GM21528 (cell line): ENCODE data around the gene RYR3.
"Not testable (repeated sequence)": the region's sequence is repeated elsewhere in the genome, so short reads cannot be mapped to it uniquely, and the experiment has no call there.

Experiments
- ATAC-seq: cut with Tn5 transposase; IDR thresholded peaks from one replicate; pipeline ENCODE4 v1.9.1; 2021; ENCODE audit warnings: mild to moderate bottlenecking, moderate library complexity; ENCODE audit not compliant: unreplicated experiment, low FRiP score

RYR3 gene

DNA sequence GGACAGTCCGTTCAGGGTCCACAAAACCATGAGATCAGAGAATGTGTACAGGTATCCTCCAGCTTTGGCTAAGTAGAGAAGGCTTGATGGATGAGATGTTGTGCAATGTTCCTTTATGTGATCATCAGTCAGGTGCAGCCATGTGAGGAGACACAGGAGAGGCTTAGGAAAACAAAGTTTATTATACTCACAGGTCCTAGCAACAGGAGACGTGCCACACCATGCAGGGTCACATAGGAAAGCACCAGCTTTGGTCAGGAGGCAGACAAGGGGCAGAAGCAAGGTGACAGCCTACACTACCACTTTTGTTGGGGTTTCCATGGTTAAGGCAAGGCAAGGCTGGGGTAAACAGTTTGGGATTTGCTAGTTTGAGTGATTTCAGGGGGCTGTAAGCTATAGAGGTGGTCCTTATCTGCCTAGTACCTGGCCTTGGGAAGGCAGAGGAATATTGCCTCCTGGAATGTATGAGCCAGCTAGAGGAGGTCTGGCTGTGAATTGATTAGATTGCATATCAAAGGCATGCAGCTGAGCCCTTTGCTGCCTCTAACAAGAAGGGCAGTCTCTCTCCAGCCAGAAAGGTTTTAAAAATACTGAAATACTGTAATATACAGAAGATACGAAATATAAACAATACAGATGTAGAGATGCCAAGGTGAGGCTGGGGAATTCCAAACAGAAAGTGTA, 248.6 kb downstream of the RYR3 start:
- no peak for ATAC-seq

DNA sequence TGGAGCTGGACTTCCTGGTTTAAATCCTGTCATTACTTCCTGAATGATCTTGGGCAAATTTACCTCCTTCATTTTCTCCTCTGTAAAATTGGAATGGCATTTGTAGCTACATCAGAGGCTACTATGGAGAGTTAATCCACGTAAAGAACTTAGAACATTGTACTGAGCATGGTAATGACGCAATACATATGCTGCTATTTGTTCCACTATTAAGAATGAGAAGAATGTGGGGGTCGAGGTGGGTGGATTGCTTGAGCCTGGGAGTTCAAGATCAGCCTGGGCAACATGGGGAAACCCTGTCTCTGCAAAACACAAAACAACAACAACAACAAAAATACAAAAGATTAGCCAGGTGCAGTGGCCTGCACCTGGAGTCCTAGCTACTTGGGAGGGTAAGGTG, 250.6 kb downstream of the RYR3 start:
- ATAC-seq, result no peak

DNA sequence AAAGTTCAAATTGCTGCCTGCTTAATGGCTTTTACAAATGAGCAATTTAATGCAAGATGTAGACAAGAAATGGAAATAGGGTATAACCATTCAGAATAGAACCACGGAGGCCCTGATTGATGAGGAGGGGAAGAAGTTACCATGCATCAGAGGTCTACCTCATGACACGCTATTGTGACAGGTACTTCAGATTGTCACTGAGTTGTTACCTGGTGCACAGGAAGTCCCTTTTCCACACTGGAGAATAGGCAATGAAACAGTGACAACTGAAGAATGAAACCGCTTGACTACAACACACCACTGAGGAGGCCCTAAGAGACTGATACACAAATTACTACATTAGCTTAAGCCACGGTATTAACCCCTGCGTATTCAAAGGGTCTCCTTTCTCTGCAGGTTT, 251.2 kb downstream of the RYR3 start:
- ATAC-seq, result no peak

DNA sequence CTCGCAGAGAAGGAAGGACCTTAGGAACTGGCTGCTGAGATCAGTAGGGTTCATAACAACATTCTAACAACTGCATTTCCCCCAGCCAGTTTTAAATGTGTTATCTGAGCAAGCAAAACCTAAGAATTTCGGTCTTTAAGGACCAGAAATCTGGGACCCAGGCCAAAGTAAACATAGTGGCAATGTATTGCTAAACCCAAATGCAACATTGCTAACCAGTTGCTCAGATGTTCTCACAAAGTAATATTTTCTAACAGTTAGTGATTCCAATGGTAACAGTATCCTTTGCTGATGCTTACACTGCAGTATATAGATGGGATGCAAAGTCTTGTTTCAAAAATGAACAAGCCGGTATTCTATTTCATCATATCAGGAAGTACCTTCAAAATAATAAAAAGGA, 254.3 kb downstream of the RYR3 start:
- ATAC-seq, result no peak

DNA sequence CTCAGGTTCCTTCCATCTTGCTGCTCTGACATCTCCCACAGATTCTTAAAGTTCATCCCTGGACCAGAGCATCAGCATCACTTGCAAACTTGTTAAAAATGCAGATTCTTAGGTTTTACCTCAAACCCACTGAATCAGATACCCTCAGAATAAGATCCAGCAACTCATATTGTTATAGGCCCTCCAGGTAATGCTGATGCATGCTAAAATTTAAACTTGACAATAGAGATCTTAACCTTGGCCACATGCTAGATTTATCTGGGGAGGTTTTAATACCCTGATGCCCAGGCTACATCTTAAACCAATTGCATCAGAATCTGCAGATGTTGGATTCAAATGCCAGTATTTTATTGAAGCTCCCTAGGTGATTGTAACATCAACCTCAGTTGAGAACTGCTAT, 256.9 kb downstream of the RYR3 start:
- ATAC-seq, result no peak

DNA sequence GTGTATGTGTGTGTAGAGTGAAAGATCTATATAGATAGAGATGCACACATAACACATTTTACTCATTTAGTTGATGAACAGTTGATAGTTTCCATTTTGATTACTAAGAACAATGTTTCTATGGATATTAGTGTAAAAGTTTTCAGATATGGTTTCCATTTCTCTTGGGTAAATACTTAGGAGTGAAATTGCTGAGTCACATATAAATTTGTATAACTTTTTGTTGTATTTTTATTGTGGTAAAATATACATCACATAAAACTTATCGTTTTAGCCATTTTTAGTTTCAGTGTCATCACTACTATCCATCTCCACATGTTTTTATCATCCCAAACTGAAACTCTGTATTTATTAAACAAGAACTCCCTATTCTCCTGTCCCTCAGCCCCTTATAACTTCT, 258.3 kb downstream of the RYR3 start:
- ATAC-seq, result no peak

DNA sequence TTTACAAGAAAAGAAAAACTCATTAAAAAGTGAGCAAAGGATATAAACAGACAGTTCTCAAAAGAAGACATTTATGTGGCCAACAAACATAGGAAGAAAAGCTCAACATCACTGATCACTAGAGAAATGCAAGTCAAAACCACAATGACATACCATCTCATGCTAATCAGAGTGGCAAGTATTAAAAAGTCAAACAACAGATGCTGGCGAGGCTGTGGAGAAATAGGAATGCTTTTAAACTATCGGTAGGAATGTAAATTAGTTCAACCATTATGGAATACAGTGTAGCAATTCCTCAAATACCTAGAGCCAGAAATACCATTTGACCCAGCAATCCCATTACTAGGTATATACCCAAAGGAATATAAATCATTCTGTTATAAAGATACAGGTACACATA, 267.1 kb downstream of the RYR3 start:
- ATAC-seq, result not testable (repeated sequence)

DNA sequence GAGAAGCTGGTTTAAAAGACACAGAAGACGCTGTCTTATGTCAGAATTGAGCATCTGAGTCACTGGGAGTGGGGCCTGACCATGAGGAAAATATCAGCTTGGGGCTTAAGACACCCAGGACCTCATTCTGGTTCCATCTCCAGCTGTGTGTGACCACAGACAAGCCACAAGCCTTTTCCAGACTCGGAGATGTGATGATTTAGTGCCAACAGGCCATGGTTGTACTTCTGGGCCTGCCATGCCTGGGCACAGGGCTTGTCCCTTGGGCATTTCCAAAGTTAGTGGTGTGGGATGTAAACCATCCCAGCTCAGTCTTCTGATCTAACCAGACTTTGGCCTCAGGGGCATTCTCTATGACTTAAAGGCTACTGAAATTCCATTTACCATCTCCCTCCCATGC, 269.8 kb downstream of the RYR3 start:
- ATAC-seq, result no peak

DNA sequence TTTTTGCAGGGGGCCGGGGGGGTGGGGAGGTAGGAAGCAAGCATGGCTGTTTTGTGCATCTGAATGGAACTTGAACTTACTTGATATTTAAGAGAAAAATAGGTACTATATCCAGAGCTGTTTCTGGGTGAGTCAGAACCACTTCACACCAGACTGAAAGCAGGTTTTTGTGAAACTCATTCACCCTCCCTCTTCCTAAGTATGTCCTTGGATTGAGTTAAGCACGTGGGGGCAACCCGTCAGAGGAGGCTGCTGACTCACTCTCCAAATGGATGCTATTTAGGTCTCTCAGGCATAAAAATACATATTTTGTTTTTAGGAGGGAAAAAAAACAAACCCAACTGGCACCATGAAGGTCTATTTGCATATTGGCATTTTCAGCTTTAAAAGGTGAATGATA, 270.3 kb downstream of the RYR3 start:
- no peak for ATAC-seq

DNA sequence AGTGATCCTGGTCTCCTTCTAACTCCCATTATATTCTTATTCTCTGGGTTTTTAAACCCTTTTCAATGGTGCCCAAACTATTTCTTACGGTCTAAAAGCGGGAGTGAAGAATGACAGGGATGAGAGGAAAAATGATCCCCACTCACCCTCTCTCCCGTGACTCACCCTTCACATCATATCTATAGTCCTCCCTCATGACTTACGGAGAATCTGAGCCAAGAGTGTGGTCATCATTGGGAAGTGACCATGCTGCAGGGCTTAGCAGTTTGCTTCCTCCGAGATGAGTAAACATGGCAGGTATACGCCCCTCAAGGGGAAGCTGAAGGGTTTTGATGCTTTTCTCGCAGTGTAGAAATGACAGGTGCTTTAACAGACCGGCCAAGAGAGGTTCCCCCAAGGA, 274.0 kb downstream of the RYR3 start:
- no peak for ATAC-seq

DNA sequence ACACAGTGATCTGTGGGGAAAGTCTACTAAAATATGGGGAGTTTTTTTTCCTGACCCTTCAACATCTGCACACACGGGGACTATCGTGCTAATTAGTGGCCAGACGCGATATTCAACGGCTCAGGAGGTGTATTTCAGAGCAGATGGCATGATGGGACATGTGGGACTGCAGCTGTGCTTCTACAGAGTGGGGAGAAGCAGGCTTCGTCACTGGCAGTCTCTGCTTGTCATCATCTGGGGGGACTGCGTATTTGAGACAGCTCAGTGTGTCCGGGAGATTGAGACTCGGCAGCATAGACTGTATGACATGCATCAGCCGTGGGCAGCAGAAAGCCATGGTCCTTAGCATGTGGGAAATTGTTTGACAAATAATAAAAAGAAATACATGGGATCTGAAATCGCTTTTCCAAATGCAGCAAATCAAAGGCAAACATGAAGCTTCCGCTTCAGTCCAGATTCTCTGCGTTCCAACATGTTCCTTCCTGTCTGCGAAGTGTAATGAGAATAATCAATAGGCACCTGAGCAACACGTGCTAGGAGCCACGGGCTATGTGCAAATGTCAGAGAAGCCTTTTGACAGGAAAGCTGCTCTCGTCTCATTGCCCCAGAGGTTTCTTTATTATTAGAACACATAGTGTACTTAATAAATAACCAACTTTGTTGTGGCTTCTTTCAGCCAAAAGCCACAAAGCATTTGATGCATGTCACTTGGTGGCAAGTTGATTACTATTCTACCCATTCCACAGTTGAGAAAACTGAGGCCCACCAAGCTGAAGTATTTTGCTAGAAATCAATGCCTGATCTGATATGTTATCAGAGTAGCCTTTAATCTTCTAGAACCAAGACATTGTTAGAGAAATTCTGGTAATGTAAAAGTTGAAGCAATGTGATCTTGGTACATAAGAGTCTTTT, 276.3 kb downstream of the RYR3 start:
- ATAC-seq, result no peak

DNA sequence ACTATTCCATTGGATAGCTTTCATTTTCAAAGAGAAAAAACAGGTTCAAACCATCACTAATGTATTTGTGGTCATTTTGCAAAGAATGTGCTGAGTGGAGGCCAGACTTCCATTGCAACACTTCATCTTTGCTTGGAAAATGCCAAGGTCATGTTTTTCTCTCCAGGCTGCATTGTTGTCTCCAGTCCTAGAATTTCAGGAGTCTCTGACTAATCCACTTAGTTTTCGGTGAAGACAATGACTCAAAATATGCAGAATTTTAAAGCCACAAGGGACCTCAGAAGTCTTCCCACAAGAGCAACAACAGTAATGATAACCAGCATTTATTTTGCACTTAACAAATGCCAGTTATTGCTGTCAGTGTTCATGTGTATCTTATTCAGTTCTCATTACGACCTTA, 277.0 kb downstream of the RYR3 start:
- no peak for ATAC-seq

DNA sequence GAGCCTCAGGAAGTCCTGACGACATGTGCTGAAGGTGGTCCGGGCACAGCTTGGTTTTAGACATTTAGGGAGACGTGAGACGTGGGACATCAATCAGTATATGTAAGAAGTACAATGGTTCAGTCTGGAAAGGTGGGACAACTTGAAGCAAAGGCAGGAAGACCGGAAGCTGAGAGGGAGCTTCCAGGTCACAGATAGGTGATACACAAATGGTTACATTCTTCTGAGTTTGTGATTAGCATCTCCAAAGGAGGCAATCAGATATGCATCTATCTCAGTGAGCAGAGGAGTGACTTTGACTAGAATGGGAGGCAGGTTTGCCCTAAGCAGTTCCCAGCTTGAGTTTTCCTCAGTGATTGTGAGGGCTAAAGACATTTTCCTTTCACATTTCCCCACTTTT, 282.1 kb downstream of the RYR3 start:
- no peak for ATAC-seq

DNA sequence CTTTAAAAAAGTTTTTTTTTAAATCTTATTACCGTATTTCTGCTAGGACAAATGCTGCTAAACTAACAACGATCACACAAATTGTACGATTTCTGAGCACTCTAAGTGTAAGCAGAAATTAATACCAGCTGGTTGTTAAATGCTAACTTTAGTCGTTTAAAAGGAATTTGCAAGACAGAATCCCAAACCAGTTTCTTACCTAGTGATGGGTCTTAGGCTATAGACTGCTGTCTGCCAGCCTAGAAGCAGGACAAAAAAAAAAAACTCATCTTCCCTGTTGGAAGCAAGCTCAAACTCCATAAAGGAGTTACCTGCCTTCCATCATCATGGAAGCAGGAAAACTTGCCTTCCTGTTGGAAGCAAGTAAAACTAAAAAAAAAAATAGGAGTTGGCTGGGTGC, 287.6 kb downstream of the RYR3 start:
- not testable (repeated sequence) for ATAC-seq

DNA sequence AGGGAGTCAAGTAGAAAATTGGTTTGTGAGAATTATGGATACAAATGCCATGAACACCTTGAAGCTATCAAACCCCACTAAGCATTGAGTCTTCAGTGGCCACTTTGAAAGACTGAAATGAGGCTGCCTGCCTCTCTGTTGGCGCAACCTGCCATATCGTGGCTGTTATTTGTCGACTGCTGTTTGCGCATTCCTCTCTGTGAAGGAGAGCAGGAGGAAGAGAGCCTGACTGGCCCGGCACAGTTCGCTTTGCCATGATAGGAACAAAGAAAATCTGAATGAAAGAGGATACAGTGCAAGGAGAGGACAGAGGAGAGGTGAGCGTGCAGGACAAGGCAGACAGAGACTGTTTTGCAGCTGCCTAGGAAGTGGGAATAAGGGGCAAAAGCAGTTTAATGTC, 289.4 kb downstream of the RYR3 start:
- no peak for ATAC-seq

DNA sequence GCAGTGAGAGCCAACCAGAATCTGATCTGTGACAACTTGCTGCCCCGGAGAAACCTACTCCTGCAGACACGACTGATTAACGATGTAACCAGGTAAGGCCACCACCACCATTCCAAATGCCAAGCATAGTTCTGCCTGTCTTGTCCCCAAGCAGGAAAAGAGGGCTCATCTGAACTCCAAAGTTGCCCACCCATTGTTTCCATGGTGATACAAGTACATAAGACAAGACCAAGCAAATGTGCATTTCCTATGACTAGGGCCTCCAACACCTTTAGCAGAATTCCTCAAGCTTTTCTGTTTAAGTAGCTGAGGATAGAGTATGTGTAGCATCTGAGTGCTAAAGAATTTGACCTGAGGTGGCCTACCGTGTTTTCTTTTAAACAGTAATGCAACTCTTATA, 290.7 kb downstream of the RYR3 start:
- ATAC-seq, result no peak

DNA sequence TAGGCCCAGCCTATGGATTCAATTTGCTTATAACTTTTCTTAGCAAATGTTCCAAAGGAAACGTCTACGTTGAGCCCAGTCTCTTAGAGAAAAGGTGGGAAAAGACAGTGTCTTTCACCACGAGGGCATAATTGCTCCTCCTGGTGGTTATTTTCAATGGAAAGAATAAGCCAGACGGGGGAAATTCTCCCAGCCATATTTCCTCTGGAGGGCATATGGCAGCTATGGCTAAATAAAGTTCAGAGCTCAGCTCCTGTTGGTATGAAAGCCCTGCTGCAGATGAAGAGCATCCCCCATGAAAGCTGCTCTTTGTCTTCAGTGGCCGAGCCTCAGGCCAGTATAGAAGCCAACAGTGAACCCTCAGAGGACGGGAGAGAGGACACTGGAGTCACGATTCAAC, 297.9 kb downstream of the RYR3 start:
- ATAC-seq, result no peak

DNA sequence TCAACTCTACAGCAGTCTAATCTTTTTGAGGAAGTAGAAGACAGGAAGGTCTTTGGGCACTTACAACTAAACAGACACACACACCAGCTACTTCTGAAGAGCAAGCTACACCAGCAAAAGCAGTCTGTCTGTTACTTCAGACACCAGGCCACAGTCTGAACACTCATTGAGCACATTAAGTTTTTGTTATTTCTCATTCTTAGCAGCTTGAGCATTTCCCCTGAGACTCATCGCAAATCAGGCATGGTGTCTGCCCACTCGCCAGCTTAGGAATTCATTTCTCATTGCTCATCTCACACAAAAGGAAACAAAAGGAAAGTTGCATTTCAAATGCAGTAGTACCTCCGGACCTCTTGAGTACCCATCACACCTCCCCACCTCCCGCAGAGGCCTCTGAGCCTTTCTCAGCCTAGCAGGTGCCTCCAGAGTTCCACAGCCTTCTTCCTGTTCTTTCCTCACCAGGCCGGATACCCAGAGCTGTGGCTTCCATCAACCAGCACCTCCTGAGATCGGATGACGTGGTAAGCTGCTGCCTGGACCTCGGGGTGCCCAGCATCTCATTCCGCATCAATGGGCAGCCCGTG, 302.0 kb downstream of the RYR3 start:
- ATAC-seq, result no peak

DNA sequence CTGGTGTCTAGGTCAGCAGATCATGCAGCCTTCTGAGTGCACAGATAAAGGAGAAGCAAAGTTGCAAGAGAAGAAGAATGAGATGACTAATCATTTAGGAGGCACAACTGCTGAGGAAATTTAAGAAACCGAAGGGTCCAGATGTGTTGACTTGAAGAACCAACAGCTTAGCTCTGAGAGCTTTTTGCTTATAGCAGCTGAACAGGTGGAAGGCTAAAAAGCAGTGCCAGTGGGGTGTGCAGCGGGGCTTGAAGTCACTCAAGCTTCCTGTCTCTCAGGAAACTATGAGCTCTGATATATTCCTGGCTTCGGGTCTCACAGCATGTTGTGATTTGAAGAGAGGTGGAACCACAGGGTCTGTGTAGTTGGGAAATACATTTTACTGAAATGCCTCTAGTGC, 305.7 kb downstream of the RYR3 start:
- no peak for ATAC-seq

DNA sequence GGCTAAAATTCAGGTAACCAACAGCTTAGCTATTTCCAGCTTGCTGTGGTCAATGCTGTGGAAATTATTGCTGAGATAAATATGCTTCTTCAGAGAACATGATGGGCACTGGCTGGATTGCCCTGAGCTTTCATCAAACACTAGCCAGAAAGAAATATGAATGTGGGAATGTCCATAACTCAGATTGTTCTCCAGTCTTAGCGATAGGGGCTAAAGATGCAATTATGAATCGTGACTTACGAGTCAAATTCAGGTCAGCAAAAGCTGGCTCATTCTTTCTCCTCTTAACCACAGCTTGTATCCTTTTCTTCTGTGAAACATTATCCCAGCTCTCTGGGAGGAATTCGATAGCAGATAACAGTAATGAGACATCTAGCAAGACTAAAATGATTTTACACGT, 307.6 kb downstream of the RYR3 start:
- no peak for ATAC-seq

DNA sequence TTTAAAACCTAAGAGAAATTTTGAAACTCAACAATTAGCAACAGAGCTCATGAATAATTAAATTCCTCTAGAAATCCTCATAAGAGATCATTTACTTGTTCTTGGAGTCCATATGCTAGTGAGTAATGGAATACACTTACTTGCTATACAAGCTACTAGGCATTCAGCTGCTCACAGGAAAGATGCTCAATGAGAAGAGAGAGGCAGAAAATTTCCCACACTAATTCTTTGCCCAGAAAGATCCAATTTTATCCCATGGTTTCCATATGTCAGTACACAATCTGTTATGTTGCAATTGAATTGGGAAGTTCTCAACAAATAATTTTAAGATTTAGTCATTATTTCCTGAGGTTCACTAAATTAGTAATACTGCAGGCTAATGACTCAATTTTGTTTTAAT, 310.4 kb downstream of the RYR3 start:
- no peak for ATAC-seq

DNA sequence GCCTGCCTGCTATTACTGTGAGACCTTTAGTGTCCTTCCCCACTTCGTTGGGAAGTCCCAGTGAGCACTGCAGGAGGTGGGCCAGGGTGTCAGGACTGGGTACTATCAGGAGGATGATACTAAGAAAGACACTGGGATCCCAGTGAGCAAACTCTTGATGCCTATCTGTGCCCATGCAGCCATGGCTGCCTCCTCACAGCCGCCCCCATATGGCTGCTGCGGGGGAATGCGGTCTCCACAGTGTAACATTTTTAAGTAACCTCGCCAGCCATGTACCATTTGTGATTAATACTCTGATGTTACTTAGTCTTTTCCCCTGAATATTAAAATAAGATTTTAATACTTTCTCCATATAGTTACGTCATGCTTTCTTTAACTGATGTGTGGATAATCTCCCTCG, 312.2 kb downstream of the RYR3 start:
- no peak for ATAC-seq
